Measurements from ENCODE around the gene AEBP2.

The AEBP2 gene

GRCh38 chr12:19409376-19409775 is 29.9 kb upstream of the AEBP2 start:
- Histone ChIP-seq H3K4ac (ENCODE audit: low read depth, low read length) (no peak overlapping the region), H3K79me2 (ENCODE audit: control insufficient read depth, insufficient read depth, low read length) (no peaks in the 10 kb centered on the region), H2BK15ac (replicated peaks; ENCODE audit: low read depth) (no peak overlapping the region), H2AK5ac (ENCODE audit: low read length) (no peak overlapping the region), H4K5ac (ENCODE audit: low read length) (no peak overlapping the region), H3K27me3 (ENCODE audit: insufficient read depth, low read length, poor library complexity) (no peaks in the 10 kb centered on the region), H3K27ac (ENCODE audit: low read depth, low read length) (no peak overlapping the region), H3K4me2 (ENCODE audit: low read length) (no peak overlapping the region), H2BK5ac (ENCODE audit: low read length) (no peak overlapping the region), H3K56ac (ENCODE audit: low read length) (no peak overlapping the region), H3K9ac (ENCODE audit: low read length) (no peak overlapping the region), H3K36me3 (ENCODE audit: control insufficient read depth, insufficient read depth, low read length) (no peaks in the 10 kb centered on the region), H4K8ac (ENCODE audit: low read depth, low read length) (no peak overlapping the region), H3K79me1 (ENCODE audit: low read length) (no peaks in the 10 kb centered on the region), H3K4me3 (ENCODE audit: low read length) (no peak overlapping the region), H3K18ac (ENCODE audit: low read length) (no peak overlapping the region), H2BK120ac (ENCODE audit: low read depth, low read length) (no peak overlapping the region), H3K23ac (ENCODE audit: low read length) (no peak overlapping the region), H3K4me1 (ENCODE audit: control insufficient read depth, low read depth, low read length) (peaks cover 3% of the 10 kb centered on the region)
- peak; percentile 37 for DNase-seq
- no CpG with 5 or more reads among the region's 3 CpGs for WGBS (ENCODE audit: extremely low coverage, insufficient coverage, low lambda C conversion rate)

- peak overlapping the region; percentile 6 for H2BK120ac ChIP-seq (ENCODE audit: low read depth, low read length)
- peak overlapping the region; percentile 9 for H3K56ac ChIP-seq (ENCODE audit: low read length)
- H3K9ac ChIP-seq (ENCODE audit: low read length): no peak overlapping the region
- no peak overlapping the region for H2BK15ac ChIP-seq (replicated peaks; ENCODE audit: low read depth)
- no CpG with 5 or more reads among the region's 6 CpGs for WGBS (ENCODE audit: extremely low coverage, insufficient coverage, low lambda C conversion rate)
- no peaks in the 10 kb centered on the region for H3K27me3 ChIP-seq (ENCODE audit: insufficient read depth, low read length, poor library complexity)
- peak; percentile 83 for DNase-seq
- no peak overlapping the region for H4K8ac ChIP-seq (ENCODE audit: low read depth, low read length)
- H3K36me3 ChIP-seq (ENCODE audit: control insufficient read depth, insufficient read depth, low read length): no peaks in the 10 kb centered on the region
- peak overlapping the region; percentile 15 for H3K27ac ChIP-seq (ENCODE audit: low read depth, low read length)
- H3K4ac ChIP-seq (ENCODE audit: low read depth, low read length): no peak overlapping the region
- H3K18ac ChIP-seq (ENCODE audit: low read length): peak overlapping the region; percentile 23
- H4K5ac ChIP-seq (ENCODE audit: low read length): no peak overlapping the region
- H3K79me1 ChIP-seq (ENCODE audit: low read length): no peaks in the 10 kb centered on the region
- no peak overlapping the region for H2AK5ac ChIP-seq (ENCODE audit: low read length)
- H3K4me2 ChIP-seq (ENCODE audit: low read length): no peak overlapping the region
- H3K79me2 ChIP-seq (ENCODE audit: control insufficient read depth, insufficient read depth, low read length): no peaks in the 10 kb centered on the region
- peaks cover 3% of the 10 kb centered on the region for H3K4me1 ChIP-seq (ENCODE audit: control insufficient read depth, low read depth, low read length)
- H3K4me3 ChIP-seq (ENCODE audit: low read length): no peak overlapping the region
- no peak overlapping the region for H2BK5ac ChIP-seq (ENCODE audit: low read length)
- H3K23ac ChIP-seq (ENCODE audit: low read length): no peak overlapping the region
These were observed 29.1 kb upstream of the AEBP2 start for GRCh38 chr12:19410211-19410610.

- Histone ChIP-seq H3K23ac (ENCODE audit: low read length) (no peak overlapping the region), H3K4me1 (ENCODE audit: control insufficient read depth, low read depth, low read length) (peaks cover 3% of the 10 kb centered on the region), H2AK5ac (ENCODE audit: low read length) (no peak overlapping the region), H3K27ac (ENCODE audit: low read depth, low read length) (peak overlapping the region; percentile 15), H4K5ac (ENCODE audit: low read length) (no peak overlapping the region), H3K79me1 (ENCODE audit: low read length) (no peaks in the 10 kb centered on the region), H3K9ac (ENCODE audit: low read length) (no peak overlapping the region), H4K8ac (ENCODE audit: low read depth, low read length) (no peak overlapping the region), H3K18ac (ENCODE audit: low read length) (no peak overlapping the region), H2BK15ac (replicated peaks; ENCODE audit: low read depth) (no peak overlapping the region), H3K4me2 (ENCODE audit: low read length) (no peak overlapping the region), H3K4me3 (ENCODE audit: low read length) (no peak overlapping the region), H3K27me3 (ENCODE audit: insufficient read depth, low read length, poor library complexity) (no peaks in the 10 kb centered on the region), H2BK120ac (ENCODE audit: low read depth, low read length) (no peak overlapping the region), H3K79me2 (ENCODE audit: control insufficient read depth, insufficient read depth, low read length) (no peaks in the 10 kb centered on the region), H2BK5ac (ENCODE audit: low read length) (no peak overlapping the region), H3K36me3 (ENCODE audit: control insufficient read depth, insufficient read depth, low read length) (no peaks in the 10 kb centered on the region), H3K4ac (ENCODE audit: low read depth, low read length) (no peak overlapping the region), H3K56ac (ENCODE audit: low read length) (no peak overlapping the region)
- DNase-seq: no peak
- WGBS (ENCODE audit: extremely low coverage, insufficient coverage, low lambda C conversion rate): no CpG with 5 or more reads among the region's 7 CpGs
These were observed 28.6 kb upstream of the AEBP2 start for GRCh38 chr12:19410629-19411185.

GRCh38 chr12:19411234-19412204 is 27.8 kb upstream of the AEBP2 start:
- Histone ChIP-seq H3K4me2 (ENCODE audit: low read length) (no peak overlapping the region), H3K9ac (ENCODE audit: low read length) (no peak overlapping the region), H2AK5ac (ENCODE audit: low read length) (no peak overlapping the region), H3K79me2 (ENCODE audit: control insufficient read depth, insufficient read depth, low read length) (no peaks in the 10 kb centered on the region), H3K18ac (ENCODE audit: low read length) (peak overlapping the region; percentile 25), H3K4me1 (ENCODE audit: control insufficient read depth, low read depth, low read length) (peaks cover 3% of the 10 kb centered on the region), H3K4ac (ENCODE audit: low read depth, low read length) (peak overlapping the region; percentile 81), H4K5ac (ENCODE audit: low read length) (no peak overlapping the region), H3K27me3 (ENCODE audit: insufficient read depth, low read length, poor library complexity) (no peaks in the 10 kb centered on the region), H2BK15ac (replicated peaks; ENCODE audit: low read depth) (no peak overlapping the region), H3K79me1 (ENCODE audit: low read length) (no peaks in the 10 kb centered on the region), H3K56ac (ENCODE audit: low read length) (no peak overlapping the region), H3K23ac (ENCODE audit: low read length) (no peak overlapping the region), H3K36me3 (ENCODE audit: control insufficient read depth, insufficient read depth, low read length) (no peaks in the 10 kb centered on the region), H2BK120ac (ENCODE audit: low read depth, low read length) (no peak overlapping the region), H3K27ac (ENCODE audit: low read depth, low read length) (no peak overlapping the region), H2BK5ac (ENCODE audit: low read length) (no peak overlapping the region), H3K4me3 (ENCODE audit: low read length) (no peak overlapping the region), H4K8ac (ENCODE audit: low read depth, low read length) (no peak overlapping the region)
- peak; percentile 60 for DNase-seq
- WGBS (ENCODE audit: extremely low coverage, insufficient coverage, low lambda C conversion rate): no CpG with 5 or more reads among the region's 10 CpGs

DNA sequence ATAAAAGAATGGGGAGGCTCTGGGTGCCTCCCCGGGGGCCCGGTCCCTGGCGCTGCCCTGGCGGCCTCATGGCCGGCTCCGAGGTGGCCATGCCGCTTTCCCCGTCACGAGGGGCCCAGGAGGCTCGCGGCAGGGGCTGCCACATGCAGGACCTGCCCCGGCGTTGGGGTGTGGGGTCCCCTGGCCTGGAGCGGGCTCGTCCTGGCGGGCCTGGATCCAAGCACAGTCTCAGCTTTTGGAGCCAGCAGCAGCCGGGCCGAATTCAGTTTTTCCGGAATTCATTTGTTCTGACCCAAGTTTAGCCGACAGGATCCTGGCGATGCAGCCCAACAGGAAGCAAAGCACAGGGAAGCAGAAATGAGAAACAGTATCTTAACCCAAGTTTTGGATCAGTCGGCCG is 26.4 kb upstream of the AEBP2 start:
- Histone ChIP-seq H3K9ac (ENCODE audit: low read length) (no peak overlapping the region), H3K56ac (ENCODE audit: low read length) (no peak overlapping the region), H3K27me3 (ENCODE audit: insufficient read depth, low read length, poor library complexity) (no peaks in the 10 kb centered on the region), H3K4me3 (ENCODE audit: low read length) (no peak overlapping the region), H3K79me1 (ENCODE audit: low read length) (no peaks in the 10 kb centered on the region), H3K4ac (ENCODE audit: low read depth, low read length) (no peak overlapping the region), H3K18ac (ENCODE audit: low read length) (no peak overlapping the region), H4K8ac (ENCODE audit: low read depth, low read length) (no peak overlapping the region), H3K27ac (ENCODE audit: low read depth, low read length) (no peak overlapping the region), H2BK120ac (ENCODE audit: low read depth, low read length) (no peak overlapping the region), H2BK5ac (ENCODE audit: low read length) (no peak overlapping the region), H3K23ac (ENCODE audit: low read length) (no peak overlapping the region), H4K5ac (ENCODE audit: low read length) (no peak overlapping the region), H2AK5ac (ENCODE audit: low read length) (no peak overlapping the region), H2BK15ac (replicated peaks; ENCODE audit: low read depth) (no peak overlapping the region), H3K4me2 (ENCODE audit: low read length) (no peak overlapping the region), H3K79me2 (ENCODE audit: control insufficient read depth, insufficient read depth, low read length) (no peaks in the 10 kb centered on the region), H3K36me3 (ENCODE audit: control insufficient read depth, insufficient read depth, low read length) (no peaks in the 10 kb centered on the region), H3K4me1 (ENCODE audit: control insufficient read depth, low read depth, low read length) (peaks cover 3% of the 10 kb centered on the region)
- DNase-seq: no peak
- WGBS (ENCODE audit: extremely low coverage, insufficient coverage, low lambda C conversion rate): no CpG with 5 or more reads among the region's 23 CpGs
